GM21528 (cell line): ENCODE measurements around the gene CES3.
"Not testable (repeated sequence)": the region's sequence is repeated elsewhere in the genome, so short reads cannot be mapped to it uniquely, and the experiment has no call there.

ENCODE experiments used
- ATAC-seq: cut with Tn5 transposase; IDR thresholded peaks from one replicate; pipeline ENCODE4 v1.9.1; 2021; ENCODE audit warnings: mild to moderate bottlenecking, moderate library complexity; ENCODE audit not compliant: unreplicated experiment, low FRiP score

The CES3 gene

DNA sequence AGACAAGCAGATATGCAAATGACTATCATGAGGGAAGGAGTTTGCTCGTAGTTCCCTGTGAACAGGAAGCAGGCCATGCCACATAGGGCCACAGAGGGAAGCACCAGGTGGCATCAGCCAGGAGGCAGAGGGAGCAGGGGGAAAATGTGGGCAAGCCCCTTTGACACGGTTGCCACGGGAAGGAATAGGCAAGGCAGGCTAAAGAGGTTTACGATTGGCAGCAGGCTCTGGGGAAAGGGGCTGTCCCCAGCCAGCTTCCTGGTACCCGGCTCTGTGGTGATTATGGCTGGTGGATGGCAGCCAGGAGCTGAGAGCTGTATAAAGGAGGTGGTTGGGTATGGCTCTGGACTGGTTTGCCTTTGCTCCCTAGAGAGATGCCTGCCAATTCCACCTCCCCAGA, 848 bp downstream of the CES3 start:
- ATAC-seq = no peak

DNA sequence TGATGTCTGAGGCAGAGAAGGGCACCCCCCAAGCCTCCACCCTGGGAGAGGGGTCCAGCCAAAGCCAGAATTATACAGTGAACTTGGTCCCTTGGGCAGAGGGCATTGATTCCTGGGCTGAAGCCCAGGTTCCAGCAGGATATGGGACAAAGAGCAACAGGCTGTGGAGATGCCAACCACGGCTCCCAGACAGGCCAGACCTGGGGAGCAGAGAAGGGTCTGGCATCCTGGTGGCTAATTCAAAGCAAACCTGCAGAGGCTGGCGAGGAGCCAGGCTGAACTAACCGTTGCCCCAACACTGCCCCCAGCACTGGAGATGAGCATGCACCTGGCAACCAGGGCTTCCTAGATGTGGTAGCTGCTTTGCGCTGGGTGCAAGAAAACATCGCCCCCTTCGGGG, 3.0 kb downstream of the CES3 start:
- no peak for ATAC-seq

DNA sequence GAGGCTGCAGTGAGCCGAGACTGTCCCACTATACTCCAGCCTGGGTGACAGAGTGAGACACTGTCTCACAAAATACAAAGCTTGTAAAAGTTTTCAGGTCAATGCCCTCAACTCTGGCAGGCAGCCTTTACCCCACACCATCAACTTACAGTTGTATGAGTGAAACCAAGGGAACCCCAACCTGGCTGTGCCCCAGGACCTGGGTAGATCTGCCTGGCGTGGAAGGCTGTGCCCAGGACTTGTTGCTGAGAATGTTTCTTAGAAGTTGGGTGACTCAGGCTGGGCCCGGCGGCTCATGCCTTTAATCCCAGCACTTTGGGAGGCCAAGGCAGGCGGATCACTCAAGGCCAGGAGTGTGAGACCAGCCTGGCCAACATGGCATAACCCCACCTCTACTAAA, 7.8 kb downstream of the CES3 start:
- ATAC-seq = no peak

DNA sequence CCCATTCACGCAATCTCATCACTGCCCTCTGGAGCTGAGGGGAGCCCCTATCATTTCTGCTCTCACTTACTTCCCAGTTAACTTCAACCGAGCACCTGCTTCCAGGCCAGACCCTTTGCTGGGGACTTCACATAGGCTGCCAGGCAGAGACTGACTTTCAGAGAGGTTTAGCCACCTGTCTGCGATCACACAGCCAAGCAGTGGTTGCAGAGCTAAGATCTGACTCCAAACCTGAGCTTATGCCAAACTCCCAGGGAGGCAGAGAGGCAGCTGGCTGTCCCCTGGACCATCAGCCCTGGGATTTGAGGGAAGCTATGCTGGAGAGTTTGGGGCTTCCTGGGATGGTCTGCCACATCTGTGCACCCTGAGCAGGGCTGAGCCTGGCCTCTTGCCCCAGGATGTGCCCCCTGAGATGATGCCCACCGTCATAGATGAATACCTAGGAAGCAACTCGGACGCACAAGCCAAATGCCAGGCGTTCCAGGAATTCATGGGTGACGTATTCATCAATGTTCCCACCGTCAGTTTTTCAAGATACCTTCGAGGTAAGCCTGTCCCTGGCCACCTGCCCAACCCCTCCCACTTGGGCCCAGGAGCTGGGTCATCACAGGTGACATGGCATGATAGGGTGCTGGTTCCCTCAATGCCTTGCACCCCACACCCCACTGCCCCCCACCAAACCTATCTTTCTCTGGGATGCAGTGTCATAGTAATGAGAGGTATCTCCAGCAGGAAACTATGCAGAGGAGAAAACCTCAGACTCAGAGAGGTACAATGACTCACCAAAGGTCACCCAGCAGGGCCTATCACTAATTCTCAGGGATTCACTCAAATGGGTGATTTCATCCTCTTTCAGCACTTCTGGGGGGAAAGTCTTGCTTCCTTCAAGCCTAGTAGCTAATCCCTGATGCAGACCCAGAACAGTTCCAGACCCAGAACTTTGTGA, 10.0 kb downstream of the CES3 start:
- no peak for ATAC-seq

DNA sequence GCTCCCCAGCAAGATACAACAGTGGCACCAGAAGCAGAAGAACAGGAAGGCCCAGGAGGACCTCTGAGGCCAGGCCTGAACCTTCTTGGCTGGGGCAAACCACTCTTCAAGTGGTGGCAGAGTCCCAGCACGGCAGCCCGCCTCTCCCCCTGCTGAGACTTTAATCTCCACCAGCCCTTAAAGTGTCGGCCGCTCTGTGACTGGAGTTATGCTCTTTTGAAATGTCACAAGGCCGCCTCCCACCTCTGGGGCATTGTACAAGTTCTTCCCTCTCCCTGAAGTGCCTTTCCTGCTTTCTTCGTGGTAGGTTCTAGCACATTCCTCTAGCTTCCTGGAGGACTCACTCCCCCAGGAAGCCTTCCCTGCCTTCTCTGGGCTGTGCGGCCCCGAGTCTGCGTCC, 11.9 kb downstream of the CES3 start:
- ATAC-seq = no peak

DNA sequence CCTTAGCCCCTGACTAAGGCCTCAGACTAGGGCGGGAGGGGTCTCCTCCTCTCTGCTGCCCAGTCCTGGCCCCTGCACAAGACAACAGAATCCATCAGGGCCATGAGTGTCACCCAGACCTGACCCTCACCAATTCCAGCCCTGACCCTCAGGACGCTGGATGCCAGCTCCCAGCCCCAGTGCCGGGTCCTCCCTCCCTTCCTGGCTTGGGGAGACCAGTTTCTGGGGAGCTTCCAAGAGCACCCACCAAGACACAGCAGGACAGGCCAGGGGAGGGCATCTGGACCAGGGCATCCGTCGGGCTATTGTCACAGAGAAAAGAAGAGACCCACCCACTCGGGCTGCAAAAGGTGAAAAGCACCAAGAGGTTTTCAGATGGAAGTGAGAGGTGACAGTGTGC, 12.7 kb downstream of the CES3 start:
- ATAC-seq = no peak

DNA sequence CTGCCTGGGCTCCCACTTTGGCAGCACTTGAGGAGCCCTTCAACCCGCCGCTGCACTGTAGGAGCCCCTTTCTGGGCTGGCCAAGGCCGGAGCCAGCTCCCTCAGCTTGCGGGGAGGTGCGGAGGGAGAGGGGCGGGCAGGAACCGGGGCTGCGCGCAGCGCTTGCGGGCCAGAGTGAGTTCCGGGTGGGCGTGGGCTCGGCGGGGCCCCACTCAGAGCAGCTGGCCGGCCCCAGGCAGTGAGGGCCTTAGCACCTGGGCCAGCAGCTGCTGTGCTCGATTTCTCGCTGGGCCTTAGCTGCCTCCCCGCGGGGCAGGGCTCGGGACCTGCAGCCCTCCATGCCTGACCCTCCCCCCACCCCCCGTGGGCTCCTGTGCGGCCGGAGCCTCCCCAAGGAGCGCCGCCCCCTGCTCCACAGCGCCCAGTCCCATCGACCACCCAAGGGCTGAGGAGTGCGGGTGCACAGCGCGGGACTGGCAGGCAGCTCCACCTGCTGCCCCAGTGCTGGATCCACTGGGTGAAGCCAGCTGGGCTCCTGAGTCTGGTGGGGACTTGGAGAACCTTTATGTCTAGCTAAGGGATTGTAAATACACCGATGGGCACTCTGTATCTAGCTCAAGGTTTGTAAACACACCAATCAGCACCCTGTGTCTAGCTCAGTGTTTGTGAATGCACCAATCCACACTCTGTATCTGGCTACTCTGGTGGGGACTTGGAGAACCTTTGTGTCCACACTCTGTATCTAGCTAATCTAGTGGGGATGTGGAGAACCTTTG, 13.3 kb downstream of the CES3 start:
- not testable (repeated sequence) for ATAC-seq

DNA sequence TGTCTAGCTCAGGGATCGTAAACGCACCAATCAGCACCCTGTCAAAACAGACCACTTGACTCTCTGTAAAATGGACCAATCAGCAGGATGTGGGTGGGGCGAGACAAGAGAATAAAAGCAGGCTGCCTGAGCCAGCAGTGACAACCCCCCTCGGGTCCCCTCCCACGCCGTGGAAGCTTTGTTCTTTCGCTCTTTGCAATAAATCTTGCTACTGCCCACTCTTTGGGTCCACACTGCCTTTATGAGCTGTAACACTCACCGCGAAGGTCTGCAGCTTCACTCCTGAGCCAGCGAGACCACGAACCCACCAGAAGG, 13.8 kb downstream of the CES3 start:
- ATAC-seq = not testable (repeated sequence)

DNA sequence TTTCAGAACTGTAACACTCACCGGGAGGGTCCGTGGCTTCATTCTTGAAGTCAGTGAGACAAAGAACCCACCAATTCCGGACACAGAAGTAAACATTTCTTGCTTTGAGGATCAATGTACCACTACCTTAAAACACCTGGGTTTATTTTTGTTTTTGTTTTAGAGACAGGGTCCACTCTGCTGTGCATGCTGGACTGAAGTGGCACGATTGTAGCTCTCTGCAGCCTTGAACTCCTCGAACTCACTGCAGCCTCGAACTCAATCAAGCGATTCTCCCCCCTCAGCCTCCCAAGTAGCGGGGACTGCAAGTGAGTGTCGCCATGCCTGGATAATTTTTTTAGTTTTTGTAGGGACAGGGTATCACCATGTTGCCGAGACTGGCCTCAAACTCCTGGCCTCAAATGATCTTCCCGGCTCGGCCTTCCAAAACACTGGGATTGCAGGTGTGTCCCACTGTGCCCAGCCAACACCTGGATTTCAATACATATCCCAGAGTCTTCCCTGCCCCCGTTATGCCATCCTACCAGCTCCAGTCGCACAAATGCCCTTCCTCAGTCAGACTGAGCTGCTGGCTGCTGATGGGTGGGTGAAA, 14.3 kb downstream of the CES3 start:
- no peak for ATAC-seq

DNA sequence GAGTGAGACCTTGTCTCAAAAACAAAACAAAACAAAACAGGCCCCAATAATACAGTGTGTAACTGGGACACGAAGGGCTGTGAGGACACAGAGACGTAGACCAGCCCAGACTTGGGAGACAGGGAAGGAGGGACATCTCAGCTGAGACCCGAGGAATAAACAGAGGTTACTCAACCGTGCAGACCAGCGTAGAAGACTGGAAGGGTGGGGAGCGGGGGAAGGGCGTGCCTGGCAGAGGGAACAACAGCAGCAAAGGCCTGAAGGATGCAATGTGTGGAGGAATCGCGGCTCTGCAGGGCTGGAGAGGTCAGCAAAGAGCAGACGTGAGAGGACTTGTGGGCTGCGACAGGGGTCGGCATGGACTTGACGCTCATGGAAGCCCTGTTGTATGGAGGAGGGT, 15.7 kb downstream of the CES3 start:
- ATAC-seq = no peak

DNA sequence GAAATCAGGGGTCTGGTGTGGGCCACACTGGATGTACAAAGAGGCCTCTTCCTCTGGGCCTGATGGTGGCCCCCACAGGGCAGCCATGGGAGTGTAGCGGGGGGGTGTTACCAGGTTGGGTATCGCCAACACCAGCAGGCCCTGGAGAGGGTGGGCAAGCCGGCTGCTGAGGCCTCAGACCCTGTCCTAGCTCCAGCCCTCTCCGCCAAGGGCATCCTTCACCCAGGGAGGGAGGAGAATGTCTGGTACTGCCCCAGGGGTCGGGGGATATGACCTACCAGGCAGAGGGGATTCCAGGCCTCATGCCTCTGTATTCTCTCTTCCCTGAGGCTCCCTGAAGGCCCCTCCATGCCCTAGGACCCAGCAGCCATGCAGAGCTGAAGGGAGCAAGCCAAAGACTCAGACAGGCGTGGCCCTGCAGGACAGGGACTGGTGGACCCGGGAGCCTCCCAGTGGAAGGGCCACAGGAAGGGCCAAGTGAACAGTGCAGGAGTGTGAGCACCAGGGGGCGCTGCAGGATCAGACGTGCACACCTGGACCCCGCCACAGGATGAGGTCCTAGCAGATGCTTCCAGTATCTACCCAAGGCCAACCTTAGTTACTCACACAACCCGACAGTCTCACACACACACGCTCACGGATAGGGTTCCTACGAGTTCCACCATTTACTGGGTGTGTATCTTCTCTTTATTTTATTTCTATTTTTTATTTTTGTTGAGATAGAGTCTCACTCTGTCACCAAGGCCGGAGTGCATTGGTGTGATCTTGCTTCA, 16.5 kb downstream of the CES3 start:
- no peak for ATAC-seq

DNA sequence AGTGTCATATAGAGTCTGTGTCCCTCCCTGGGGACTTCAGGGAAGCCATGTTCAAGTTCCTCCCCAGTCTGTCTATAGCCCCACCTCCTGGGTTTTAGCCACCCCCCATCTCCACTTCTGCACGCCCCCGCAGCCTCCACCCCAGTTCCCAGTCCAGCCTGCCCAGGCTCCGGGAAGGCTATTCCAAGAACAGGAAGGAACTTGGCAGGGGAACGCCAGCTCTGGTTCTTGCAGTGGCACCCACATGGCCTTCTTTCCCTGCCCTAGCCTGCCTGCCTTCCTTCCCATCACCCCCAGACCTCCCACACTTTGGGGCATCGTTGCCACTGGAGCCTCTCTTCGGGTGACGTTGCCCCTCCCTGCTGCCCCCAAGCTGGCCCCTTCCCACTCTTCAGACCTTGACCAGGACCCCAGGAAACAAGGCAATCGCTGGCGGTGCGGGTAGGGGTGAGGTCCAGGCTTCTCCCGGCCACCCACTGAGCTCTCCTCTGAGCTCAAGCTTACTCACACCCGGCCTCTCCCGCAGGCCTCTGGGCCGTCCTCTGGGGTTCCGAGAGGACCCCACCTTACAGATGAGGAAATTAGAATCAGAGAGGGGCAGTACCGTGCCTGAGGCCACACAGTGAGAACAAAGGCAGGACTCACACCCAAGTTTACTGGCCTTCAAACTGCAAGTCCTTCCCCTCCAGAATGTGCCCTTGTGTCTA, 18.1 kb downstream of the CES3 start:
- no peak for ATAC-seq

DNA sequence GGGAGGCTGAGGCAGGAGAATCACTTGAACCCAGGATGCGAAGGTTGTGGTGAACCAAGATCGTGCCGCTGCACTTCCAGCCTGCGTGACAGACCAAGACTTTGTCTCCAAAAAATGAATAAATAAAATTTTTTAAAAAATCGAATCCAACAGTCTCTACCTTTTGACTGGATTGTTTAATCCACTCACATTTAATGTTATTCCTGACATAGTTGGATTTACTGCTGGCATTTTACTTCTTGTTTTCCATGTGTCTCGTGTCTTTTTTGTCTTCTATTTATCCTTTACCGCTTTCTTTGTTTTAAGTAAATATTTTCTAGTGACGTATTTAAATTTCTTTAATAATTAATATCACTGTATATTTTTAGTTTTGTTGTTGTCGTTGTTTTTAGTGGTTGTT, 22.0 kb downstream of the CES3 start:
- ATAC-seq = no peak

DNA sequence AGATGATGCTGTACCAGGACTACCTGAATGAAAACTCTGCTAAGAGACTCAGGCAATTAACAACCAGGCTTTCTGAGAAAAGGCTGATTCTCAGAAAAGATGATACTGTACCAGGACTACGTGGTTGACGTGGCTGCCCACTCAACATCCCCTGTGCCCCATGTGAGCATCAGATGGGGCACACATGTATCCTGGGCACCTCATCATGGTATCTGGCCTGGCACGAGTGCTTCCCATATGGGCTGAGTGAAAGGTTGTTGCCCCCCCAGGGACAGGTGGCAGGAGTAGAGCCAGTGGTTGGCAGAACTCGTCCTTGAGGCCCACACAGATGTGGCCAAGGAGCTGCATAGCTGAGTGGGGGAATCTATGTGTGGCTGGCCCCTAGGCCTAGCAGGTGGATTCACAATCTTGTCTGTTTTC, 23.8 kb downstream of the CES3 start:
- ATAC-seq = no peak

DNA sequence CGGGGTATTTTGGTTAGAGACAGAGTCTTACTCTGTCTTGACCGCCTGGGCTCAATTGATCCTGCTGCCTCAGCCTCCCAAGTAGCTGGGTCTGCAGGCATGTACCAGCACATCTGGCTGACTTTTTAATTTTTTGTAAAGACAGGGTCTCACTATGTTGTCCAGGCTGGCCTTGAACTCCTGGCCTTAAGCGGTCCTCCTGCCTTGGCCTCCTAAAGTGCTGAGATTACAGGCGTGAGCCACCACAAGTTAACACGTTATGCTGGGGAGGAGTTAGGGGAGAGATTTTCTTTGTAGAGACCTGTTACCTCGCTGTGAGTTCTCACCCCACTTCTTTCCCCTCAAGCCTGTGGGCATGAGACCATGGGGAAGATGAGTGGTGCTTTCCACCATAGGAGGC, 25.5 kb downstream of the CES3 start:
- no peak for ATAC-seq

DNA sequence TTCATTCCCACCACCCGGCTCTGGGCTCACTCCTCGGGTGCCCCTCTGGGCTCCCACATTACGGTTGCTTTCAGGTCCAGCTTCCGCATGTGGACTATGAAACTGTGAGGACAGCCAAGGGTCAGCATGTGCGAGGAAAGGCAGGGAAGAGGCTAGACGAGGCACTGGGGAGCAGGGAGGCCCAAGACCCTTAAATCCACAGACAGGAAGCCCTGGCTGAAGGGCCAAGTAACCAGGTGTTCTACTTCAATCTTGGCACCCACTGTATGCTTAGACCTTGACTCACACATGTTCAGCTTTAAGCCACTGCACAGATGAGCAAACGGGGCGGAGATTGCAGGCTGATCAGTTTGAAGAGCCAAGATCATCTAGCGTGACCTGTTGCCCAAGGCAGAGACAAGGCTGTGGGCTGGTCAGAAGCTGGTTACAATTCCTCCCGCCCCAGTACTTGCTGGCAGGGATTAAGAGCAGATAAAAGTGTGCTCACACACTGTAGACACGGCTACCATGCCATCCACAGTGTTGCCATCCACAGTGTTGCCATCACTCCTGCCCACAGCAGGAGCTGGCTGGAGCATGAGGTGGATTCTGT, 27.2 kb downstream of the CES3 start, which contains the start of gene CES4A:
Gene CES4A (plus strand): TSS at position 393 of the 592 bp plus-strand sequence. CDS start 184 bp downstream, at position 577.
- ATAC-seq = no peak

DNA sequence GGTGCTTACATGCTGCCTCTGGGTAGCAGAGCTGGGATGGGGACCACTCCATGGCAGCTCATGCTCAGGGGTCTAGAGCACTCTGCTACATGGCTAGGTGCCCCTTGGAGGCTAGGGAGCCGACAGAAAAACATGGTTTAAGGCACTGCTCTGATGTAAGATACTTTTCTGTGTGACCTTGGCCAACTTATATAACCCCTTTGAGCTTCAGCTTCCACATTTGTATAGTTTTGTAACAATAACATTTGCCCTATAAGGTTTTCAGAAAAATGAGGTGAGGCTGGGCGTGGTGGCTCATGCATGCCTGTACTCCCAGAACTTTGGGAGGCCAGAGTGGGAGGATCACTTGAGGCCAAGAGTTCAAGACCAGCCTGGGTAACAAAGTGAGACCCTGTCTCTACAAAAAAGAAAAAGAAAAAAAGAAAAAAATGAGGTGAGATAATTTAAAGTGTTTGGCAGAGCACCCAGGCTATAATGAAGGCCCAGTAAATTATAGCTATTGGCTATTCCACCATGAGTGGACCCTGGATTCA, 30.5 kb downstream of the CES3 start:
- ATAC-seq = no peak

DNA sequence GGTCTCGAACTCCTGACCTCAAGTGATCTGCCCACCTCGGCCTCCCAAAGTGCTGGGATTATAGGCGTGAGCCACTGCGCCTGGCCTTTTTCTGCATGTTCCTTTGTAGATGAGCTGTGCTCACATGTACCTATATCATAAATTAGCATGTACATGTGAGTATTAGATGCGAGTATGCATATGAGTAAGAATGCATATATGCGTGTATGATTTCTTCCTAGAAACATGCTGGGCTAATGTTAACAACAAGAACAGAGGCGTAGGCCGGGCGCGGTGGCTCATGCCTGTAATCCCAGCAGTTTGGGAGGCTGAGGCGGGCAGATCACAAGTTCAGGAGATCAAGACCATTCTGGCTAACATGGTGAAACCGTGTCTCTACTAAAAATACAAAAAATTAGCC, 32.5 kb downstream of the CES3 start:
- ATAC-seq = not testable (repeated sequence)

DNA sequence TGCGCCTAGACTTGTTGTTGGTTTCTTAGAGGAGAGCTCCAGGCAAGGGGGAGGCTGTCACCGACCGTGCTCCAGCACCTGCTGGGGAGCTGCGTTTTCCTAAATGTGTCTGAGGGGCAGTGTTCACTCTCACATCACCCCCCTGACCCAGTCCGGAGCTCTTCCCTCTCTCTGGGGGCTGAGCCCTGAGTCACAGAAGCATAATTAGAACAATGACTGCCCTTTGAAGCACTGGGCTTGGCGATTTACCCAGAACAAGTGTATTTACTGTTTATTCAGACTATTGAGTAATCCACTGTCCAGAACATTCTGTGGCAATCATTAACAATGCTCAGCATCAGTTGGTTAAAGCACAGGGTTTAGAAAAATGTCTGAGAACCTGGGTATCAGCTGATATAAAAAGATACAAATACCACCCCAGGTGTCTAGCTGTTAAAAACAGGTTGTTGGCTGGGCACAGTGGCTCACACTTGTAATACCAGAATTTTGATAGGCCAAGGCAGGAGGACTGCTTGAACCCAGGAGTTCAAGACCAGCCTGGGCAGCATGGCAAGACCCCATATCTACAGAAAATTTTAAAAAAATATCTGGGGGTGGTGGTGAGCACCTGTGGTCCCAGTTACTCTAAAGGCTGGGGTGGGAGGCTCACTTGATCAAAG, 35.4 kb downstream of the CES3 start:
- ATAC-seq = no peak
